ENCODE measurements around the gene DNMT3A.
A peak's percentile ranks its signal among the peaks of the same experiment; 100 is the strongest.
"Not testable (repeated sequence)": the region's sequence is repeated elsewhere in the genome, so short reads cannot be mapped to it uniquely, and the experiment has no call there.

The DNMT3A gene

DNA sequence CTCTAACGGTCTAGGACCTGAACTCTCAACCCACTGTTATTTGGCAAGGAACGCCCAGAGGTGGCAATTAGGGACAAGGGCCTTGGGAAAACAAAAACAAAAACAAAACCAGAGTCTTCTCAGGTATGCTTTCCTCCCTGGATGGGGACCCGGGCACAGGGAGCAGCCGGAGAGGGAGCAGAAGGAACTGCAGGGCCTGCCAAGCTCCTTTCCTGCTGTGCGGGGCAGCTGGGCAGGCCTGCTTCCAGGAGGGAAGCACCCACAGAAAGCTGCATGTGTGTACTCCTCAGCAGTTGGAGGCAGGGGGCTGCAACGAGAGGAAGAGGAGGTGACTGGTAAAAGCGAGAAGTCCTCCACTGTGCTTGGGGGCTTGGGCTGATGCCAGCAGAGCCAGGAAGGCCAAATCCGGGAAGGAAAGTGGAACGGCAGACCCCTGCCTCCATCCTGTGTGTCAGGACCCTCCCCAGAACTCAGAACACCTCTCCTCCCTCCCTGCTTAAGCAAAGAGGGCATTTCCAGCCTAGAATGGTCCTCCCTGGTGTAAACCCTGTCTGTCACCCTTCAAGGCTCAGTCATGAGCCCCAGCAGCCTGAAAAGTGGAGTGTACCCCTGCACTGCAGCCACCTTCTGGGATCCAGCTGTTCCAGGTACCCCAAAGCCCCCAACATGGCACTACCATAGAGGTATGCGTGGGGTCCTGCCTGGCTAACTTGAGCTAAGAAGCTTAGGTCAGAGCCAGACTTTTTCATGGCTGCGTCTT is 56.3 kb downstream of the DNMT3A start:
- DNase-seq (ENCODE audit: low read depth, low spot score): no peak

DNA sequence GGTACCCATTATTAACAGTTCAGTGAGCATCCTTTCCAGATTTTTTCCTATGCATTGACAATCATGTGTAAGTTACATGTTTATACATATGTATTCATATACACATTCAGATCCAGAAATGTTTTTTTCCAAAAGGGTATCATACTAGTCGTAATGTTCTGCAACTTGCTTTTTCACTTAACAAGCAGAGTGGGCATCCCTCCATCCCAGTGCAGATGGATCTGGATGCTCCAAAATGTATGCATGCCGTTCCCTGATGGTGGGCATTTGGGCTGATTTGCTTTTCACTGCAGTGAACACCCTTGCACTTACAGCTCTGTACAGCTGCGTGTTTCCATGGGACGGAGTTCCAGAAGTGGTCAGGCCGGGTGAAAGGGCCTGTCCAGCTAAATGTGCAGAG is 57.0 kb downstream of the DNMT3A start:
- DNase-seq (ENCODE audit: low read depth, low spot score): no peak

DNA sequence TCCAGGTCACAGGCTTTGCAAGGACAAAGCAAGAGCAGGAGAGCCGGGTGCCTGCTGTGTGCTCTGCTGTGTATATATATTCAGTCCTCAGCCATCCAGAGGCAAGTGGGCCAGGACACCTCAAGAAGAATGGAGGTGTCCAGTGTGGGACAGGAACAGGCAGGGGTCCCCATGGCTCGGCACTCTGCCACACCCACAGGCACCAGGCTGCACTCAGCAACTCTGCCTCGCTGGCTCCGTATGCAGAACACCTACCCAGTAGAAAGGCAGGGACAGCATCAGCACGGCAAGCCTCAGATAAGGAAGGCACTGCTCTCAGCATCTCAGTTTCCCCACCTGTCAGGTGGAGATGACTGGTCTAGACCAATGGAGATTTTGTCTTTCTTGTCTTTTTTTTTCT is 57.8 kb downstream of the DNMT3A start:
- DNase-seq (ENCODE audit: low read depth, low spot score): no peak

DNA sequence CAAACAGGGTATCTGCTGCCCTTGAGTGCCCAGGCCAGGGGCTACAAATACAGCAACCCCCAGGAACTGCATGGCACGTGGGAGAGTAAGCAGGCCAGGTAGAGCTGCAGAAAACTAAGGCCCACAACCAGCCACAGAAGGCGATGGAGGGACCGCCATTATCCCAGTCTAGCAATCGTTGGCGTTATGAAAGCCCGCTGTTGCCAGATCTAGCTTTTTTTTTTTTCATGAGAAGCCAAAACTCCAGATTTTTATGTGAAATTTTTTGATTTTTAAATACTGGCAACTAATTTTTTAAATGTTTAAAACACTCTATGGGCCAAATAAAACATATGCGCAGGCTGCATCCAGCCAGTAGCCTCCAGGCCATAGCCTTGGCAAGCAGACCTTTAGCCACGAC is 59.8 kb downstream of the DNMT3A start:
- no peak for DNase-seq (ENCODE audit: low read depth, low spot score)

DNA sequence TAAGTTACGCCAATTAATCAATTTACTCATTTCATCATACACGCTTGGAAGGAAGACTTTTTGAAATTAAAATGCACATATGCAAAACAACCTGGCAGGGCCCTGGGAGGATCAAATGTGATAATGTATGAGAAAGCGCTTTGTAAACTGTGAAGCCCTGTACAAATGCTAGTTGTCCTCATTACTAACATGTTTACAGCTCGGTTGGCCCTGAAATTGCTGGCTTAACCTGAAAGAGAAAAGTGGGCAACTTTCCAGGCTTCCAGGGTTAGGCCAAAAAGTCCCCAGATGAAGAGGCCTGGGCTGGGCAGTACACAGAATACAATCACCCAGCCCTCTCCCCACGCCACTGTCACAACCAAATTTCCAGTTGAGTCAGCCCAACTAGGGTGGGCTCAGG is 60.2 kb downstream of the DNMT3A start:
- DNase-seq (ENCODE audit: low read depth, low spot score): no peak

DNA sequence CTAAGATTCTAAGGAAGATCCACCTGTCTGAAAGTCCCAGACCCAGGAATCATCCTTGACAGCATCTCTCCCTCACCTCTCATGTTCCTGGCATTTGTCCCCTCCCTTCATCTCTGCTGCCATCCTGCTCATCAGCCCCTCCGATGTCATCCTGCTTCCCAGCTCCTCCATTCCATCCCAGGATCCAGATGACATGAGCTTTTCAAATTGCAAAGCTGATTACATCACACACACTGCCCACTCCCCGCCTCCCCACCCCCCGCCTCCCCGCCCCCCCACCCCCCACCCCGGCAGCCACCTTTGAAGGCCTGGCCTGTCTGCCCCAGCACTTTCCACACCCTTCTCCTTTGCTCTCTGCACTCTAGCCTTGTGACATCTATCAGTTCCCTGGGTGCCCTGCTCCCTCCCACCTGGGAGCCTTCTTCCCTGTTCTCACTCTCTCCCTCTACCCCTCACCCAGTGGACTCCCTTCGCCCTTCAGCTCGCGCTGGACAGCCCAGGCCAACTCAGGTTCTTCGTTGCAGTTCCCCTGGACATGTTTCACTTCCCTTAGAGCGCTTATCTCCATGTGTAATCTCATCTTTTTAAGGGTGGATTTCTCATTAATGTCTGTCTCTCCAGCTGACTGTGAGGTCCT is 61.6 kb downstream of the DNMT3A start:
- no peak for DNase-seq (ENCODE audit: low read depth, low spot score)

DNA sequence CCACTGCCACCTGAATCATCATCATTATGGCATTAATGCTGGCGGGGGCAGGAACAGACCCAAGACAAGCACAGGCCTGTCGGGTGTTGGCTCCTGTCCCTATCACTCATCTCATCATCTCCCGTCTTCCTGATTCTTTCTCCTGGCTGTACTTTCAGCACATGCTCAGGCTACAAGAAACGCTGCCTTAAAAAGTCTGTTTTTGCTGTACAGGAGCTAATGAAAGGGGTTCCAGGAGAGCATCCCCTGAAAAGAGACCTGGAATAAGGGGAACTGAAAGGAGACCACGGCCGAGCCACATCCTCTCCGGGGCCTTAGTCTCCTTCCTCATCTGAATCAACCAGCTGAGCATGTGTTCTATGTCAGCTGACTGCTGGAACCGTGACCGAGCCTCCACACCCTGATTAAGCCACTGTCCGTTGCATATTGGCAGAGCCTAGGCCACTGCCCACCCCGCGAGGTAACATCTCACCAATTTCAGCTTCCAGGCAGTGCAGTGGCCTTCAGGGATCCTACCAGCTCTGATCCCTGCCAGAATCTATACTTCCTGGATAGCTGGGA is 62.6 kb downstream of the DNMT3A start:
- no peak for DNase-seq (ENCODE audit: low read depth, low spot score)

DNA sequence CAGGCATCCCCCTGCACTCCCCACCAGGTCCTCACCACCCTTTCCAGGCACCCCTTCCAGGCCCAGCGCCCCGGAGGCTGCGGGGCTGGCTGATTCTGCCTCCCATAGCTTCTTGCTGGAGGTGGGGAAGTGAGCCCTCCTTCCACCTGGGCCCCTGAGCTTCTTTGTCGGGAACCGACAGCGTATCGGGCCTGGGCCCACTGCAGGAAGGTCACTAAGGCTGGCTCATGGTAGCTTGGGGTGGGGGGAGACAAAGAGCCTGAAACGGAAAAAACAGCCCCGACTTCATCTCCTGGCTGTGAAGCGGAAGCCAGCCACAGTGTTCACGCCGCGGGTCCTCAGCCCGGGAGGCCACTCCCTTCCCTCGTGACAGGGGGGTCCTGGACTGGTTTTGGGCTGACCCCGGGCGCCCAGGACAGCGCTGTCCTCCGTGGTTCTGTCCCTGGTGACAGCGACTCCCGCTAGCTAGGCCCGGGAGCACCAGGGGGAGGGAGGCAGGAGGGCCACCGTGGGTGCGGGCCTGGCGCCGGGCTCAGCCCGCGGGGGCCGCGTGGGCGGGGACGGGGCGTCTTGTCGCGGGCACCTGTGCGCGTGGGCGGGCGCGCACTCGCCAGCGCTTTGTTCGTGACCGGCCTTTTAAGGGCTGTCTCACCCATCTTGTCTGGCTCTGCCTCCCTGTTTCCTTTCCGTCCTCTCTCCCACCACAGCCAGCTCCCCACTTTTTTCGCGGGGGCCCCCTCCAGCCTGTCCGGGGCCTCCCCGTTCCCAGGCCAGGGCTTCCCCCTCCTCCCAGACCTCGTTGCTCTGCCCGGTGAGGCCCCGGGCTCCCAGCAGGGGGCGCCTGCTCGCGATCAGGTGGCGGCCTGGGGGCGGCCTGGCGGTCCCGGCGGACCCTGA is 64.9 kb downstream of the DNMT3A start:
- peak; percentile 44 for DNase-seq (ENCODE audit: low read depth, low spot score)

DNA sequence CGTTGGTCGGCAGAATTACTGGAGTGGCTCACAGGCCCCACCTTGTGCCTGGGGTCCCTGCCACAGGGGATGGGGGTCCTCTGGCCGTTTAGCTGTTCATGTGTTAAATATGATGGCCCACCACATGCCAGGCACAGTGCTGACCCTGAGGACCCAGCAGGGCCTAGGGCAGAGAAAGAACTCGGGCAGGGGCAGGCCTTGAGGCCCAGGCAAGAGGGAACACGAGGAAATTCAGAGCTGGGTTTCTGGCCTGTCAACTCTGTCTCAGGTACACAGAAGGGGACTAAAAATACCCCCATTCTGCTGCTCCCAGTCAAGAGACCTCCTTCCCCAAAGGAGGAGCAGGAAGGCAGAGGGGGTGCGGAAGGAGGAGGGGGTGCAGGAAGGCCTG is 66.2 kb downstream of the DNMT3A start:
- no peak for DNase-seq (ENCODE audit: low read depth, low spot score)

DNA sequence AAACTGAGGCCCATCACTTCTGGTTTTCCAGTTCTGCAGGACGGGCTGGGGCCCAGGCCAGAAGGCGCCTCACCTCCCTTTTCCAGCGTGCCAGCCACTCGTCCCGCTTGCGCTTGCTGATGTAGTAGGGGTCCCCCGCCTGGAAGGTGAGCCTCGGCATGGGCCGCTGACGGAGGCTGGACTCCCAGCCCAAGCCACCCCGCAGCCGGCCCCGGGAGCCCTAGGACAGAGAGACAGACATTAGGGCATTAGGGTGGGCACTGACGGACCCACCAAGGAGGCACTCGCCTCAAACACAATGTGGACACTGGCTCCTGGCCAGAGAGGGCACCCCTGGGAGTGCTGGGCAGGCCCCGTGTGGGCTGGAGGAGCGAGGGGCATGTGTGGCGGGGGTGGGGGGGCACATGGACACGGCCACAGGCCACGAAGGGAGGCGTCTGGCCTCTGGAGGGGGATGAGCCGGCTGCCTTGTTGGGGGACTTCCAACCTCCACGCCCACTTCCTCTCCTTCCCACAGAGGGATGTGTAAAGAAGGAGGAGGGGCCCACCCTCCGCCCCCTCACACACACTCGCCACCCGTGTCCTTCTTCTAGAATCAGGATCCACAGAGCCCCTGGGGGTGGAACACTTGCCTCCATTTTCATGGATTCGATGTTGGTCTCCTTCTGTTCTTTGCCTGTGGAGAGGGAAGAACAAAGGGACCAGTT is 66.7 kb downstream of the DNMT3A start:
- DNase-seq (ENCODE audit: low read depth, low spot score): no peak

DNA sequence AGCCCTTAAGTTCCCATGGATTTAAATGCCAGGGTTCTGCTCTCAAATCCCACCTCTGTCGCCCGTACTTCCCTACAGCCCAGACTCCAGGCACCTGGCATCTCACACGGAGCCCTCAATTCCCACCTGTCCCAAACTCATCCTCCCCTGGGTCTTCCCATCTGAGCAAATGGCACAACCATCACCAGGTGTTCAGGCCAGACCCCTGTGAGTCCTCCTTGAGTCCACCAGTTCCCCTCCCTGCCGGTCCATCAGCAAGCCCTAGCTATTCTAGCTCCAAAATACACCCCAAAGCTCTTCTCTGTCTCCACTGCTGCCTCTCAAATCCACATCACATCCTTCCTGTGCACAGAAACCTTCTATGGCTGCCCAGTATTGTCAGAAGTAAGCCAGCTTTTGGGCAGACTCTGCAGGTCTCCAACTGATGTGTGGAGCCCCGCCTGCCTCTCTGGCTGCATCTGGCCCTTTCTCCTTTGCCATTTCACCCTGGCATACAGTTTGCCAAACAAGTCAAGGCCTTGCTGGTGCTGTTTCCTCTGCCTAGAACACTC is 67.7 kb downstream of the DNMT3A start:
- DNase-seq (ENCODE audit: low read depth, low spot score): no peak

DNA sequence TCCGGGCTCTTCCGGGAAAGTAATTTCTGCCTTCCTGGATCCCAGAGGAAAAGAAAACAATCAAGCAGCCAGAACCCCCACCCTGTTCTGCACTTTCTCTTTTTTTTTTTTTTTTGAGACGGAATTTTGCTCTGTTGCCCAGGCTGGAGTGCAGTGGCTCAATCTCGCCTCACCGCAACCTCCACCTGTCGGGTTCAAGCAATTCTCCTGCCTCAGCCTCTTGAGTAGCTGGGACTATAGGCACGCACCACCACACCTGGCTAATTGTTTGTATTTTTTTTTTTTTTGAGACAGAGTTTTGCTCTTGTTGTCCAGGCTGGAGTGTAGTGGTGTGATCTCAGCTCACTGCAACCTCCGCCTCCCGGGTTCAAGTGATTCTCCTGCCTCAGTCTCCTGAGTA is 69.0 kb downstream of the DNMT3A start:
- DNase-seq (ENCODE audit: low read depth, low spot score): not testable (repeated sequence)

DNA sequence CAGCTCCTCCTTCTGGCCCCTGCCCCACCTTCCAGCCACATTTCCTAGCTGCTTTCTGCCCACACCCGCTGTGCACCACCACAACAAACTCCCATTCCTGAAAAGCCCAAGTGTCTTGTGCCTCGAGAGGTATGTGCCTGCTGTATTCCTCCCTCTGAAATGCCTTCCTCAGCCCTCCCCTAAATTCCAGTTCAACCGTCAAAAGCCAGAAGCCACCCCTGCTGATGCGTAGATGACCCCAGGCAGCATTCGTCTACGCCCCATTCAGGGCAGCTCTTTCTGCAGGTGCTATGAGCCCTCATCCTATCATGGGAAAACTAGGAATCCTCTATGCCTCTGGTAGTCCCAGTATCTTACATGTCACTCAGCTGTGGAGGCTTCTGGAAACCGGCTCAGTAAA is 71.7 kb downstream of the DNMT3A start:
- DNase-seq (ENCODE audit: low read depth, low spot score): no peak

DNA sequence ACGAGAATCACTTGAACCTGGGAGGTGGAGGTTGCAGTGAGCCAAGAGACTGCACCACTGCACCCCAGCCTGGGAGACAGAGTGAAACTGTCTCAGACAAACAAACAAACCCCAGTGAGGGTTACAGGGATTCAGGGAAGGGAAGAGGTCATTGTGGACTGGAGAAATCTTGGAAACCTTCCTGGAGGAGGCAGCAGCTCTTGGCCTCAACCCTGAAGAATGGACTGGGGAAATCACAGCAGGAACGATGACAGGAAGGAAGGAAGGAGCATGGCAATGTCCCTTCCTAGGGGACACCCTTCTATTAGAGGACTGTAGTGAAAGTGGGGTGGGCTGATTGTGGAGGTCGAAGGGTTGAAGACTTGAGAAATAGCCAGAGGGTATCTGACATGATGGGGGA is 72.5 kb downstream of the DNMT3A start:
- DNase-seq (ENCODE audit: low read depth, low spot score): no peak

DNA sequence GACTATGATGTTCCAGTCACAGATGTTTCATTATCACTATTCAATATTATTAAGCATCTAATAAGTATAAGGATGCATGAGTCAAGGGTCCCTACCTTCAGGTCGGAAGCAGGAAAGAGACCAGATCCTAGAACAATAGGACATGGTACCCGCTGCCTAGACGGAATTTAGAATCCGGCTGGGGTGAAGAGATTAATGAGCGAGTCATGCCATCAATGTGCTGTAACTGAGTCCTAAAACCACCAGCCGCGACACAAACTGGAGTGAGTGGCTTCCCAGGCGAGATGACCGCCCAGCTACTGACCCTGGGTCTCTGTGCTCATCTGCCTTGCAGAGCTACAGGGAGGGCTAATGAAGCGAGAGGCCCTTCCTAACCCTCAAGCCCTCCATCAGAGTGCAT is 73.6 kb downstream of the DNMT3A start:
- DNase-seq (ENCODE audit: low read depth, low spot score): no peak

DNA sequence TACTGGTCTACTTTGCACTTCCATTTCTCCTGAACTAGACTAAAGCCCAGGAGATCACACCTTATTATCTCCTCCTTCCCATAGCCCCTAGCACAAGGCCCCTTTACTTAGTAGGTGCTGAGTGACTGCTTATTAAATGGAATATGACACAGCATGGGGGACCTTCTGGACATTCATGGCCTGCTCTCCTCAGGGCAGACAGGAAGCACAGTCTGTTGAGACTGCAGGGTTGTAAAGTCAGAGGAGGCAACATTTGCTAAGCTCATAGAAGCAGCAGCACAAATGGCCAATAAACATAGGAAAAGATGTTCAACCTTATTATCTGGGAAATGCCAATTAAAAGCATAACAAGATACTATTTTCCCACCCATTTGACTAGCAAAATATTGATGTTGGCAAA is 75.3 kb downstream of the DNMT3A start:
- DNase-seq (ENCODE audit: low read depth, low spot score): no peak

DNA sequence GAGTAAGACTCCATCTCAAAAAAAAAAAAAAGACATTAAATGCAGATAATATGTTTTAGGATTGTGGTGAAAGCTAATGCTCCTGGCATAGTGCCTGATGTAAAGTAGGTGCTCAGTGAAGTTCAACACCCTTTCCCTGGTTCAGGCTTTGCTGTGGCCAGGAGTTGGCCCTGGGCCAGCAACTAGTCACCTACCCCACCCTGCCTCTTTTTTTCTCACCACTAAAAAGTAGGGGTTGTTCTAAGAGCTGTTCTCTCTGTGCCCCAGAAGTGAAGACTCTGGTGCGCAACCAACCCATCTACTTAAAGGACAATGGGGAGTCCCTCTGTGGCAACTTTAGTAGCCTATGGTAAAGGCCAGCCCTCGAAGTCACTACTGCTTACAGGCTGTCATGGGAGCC is 75.9 kb downstream of the DNMT3A start:
- no peak for DNase-seq (ENCODE audit: low read depth, low spot score)

DNA sequence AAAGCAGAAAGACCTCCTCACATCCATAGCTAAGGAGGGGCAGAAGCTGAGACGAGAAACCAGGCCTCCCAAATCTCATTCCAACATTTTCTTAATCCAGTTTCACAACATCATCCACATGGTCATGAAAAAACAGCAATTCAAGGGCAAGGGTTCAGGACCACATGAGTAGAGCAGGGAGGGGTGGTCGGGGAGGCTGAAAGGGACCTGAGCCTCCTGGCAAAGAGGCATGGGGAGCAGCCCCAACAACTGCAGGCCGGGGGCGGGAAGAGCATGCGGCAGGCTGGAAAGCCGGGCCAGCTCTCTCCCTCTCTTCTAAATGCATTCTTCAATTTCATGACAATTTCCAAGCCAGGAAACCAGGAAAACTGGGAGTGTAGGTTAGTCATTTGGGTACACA is 76.7 kb downstream of the DNMT3A start:
- no peak for DNase-seq (ENCODE audit: low read depth, low spot score)

DNA sequence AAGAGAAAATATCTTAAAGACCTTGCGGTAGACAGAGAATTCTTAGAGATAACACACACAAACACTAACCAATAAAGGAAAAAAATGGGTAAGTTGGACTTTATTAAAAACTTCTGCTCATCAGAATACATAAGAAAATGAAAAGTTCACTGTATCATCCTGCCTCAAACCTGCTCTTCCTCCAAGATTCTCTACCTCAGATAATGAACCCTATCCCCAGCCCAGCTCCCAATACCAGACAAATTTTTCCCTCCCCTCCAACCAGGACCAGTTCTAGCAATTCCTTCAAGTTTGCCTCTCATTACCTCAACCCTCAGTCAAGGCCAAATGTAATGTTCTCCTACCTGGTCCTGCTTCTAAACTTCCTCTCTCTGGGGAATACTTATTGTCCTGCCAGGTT is 79.4 kb downstream of the DNMT3A start:
- no peak for DNase-seq (ENCODE audit: low read depth, low spot score)

DNA sequence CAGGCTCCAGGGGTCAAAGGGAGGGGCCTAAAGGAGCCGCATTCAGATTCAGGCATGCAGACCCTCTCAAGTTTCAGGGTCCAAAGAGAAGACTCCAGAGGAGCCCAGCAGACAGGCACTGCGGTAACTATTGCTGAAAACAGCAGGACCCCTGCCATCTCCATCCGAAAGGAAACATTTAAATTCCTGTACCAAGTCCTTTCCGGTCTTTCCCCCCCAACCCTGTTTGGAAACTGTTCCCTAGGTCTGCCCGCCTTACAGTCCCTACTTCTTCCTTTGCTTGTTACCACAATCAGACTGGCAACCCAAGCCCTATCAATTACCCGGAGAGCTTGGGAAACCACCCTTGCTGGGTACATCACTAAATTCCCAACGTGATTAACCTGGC is 82.0 kb downstream of the DNMT3A start:
- DNase-seq (ENCODE audit: low read depth, low spot score): no peak
